Activated naive CD8-positive, alpha-beta T cell treated with anti-CD3 and anti-CD28 coated beads for 36 hours (primary cell): ENCODE data around the gene CNGA2. TPM values are rescaled to one million over a fixed set of nuclear protein-coding genes. Genes with fewer than 3 reads are reported as not detected.
A peak's percentile ranks its signal among the peaks of the same experiment; 100 is the strongest.

Source experiments
- DNase-seq: peaks from one replicate; pipeline ENCODE4 v3.0.0; 2021
- H3K27ac Mint-ChIP-seq: one replicate; pipeline ENCODE4 v1.8.0; 2022; ENCODE audit warnings: mild to moderate bottlenecking, moderate library complexity, mixed read lengths
- H3K27me3 Mint-ChIP-seq: one replicate; pipeline ENCODE4 v1.8.0; 2022; ENCODE audit warnings: mild to moderate bottlenecking, mixed read lengths
- H3K36me3 Mint-ChIP-seq: one replicate; pipeline ENCODE4 v1.8.0; 2021; ENCODE audit warnings: mild to moderate bottlenecking, mixed read lengths
- H3K4me1 Mint-ChIP-seq: one replicate; pipeline ENCODE4 v1.8.0; 2021; ENCODE audit warnings: mixed read lengths
- H3K4me3 Mint-ChIP-seq: one replicate; pipeline ENCODE4 v1.8.0; 2022; ENCODE audit warnings: mild to moderate bottlenecking, moderate library complexity, mixed read lengths
- H3K9me3 Mint-ChIP-seq: one replicate; pipeline ENCODE4 v1.8.0; 2022; ENCODE audit warnings: mixed read lengths
- total RNA-seq, 2 experiments: library from RNA; stranded (reverse); gene quantifications; one replicate each; pipeline ENCODE4 v1.2.3, GENCODE V29; 2021

The CNGA2 gene
- total RNA-seq, 2 experiments from 2014 or later: not detected

GRCh38 chrX:151702741-151703340 lies 31.7 kb upstream of the CNGA2 start:
- H3K4me1 Mint-ChIP-seq: no peaks in the 10 kb centered on the region
- H3K9me3 Mint-ChIP-seq: no peaks in the 10 kb centered on the region
- no peaks in the 10 kb centered on the region for H3K27me3 Mint-ChIP-seq
- H3K36me3 Mint-ChIP-seq: no peaks in the 10 kb centered on the region
- no peak overlapping the region for H3K4me3 Mint-ChIP-seq
- DNase-seq: no peak
- H3K27ac Mint-ChIP-seq: no peak overlapping the region

- Mint-ChIP-seq H3K4me3 (no peak overlapping the region), H3K27ac (no peak overlapping the region), H3K9me3 (no peaks in the 10 kb centered on the region), H3K27me3 (no peaks in the 10 kb centered on the region), H3K4me1 (no peaks in the 10 kb centered on the region), H3K36me3 (no peaks in the 10 kb centered on the region)
- DNase-seq: no peak
Measured at GRCh38 chrX:151703487-151703886, 31.1 kb upstream of the CNGA2 start.

- Mint-ChIP-seq H3K4me3 (no peak overlapping the region), H3K36me3 (no peaks in the 10 kb centered on the region), H3K27me3 (no peaks in the 10 kb centered on the region), H3K4me1 (no peaks in the 10 kb centered on the region), H3K9me3 (no peaks in the 10 kb centered on the region), H3K27ac (no peak overlapping the region)
- DNase-seq: no peak
Measured at GRCh38 chrX:151704041-151704663, 30.4 kb upstream of the CNGA2 start.

GRCh38 chrX:151708821-151709220 lies 25.7 kb upstream of the CNGA2 start:
- Mint-ChIP-seq H3K4me3 (no peak overlapping the region), H3K9me3 (no peaks in the 10 kb centered on the region), H3K27me3 (no peaks in the 10 kb centered on the region), H3K4me1 (no peaks in the 10 kb centered on the region), H3K27ac (no peak overlapping the region), H3K36me3 (no peaks in the 10 kb centered on the region)
- no peak for DNase-seq

GRCh38 chrX:151710457-151710856 lies 24.1 kb upstream of the CNGA2 start:
- Mint-ChIP-seq H3K36me3 (no peaks in the 10 kb centered on the region), H3K4me1 (no peaks in the 10 kb centered on the region), H3K9me3 (no peaks in the 10 kb centered on the region), H3K27me3 (no peaks in the 10 kb centered on the region), H3K27ac (no peak overlapping the region), H3K4me3 (no peak overlapping the region)
- no peak for DNase-seq

GRCh38 chrX:151711154-151711553 lies 23.4 kb upstream of the CNGA2 start:
- H3K36me3 Mint-ChIP-seq: no peaks in the 10 kb centered on the region
- DNase-seq: no peak
- H3K4me1 Mint-ChIP-seq: no peaks in the 10 kb centered on the region
- no peaks in the 10 kb centered on the region for H3K27me3 Mint-ChIP-seq
- no peaks in the 10 kb centered on the region for H3K9me3 Mint-ChIP-seq
- no peak overlapping the region for H3K27ac Mint-ChIP-seq
- H3K4me3 Mint-ChIP-seq: no peak overlapping the region

GRCh38 chrX:151711787-151712186 lies 22.8 kb upstream of the CNGA2 start:
- H3K9me3 Mint-ChIP-seq: no peaks in the 10 kb centered on the region
- no peak overlapping the region for H3K4me3 Mint-ChIP-seq
- no peaks in the 10 kb centered on the region for H3K4me1 Mint-ChIP-seq
- DNase-seq: no peak
- H3K27ac Mint-ChIP-seq: no peak overlapping the region
- no peaks in the 10 kb centered on the region for H3K27me3 Mint-ChIP-seq
- H3K36me3 Mint-ChIP-seq: no peaks in the 10 kb centered on the region

- Mint-ChIP-seq H3K4me1 (no peaks in the 10 kb centered on the region), H3K4me3 (no peak overlapping the region), H3K27me3 (no peaks in the 10 kb centered on the region), H3K36me3 (no peaks in the 10 kb centered on the region), H3K9me3 (no peaks in the 10 kb centered on the region), H3K27ac (no peak overlapping the region)
- no peak for DNase-seq
Measured at GRCh38 chrX:151712253-151712652, 22.3 kb upstream of the CNGA2 start.

GRCh38 chrX:151713849-151714248 lies 20.7 kb upstream of the CNGA2 start:
- Mint-ChIP-seq H3K27me3 (no peaks in the 10 kb centered on the region), H3K4me1 (no peaks in the 10 kb centered on the region), H3K27ac (no peak overlapping the region), H3K4me3 (no peak overlapping the region), H3K36me3 (no peaks in the 10 kb centered on the region), H3K9me3 (no peaks in the 10 kb centered on the region)
- DNase-seq: peak; percentile 3

GRCh38 chrX:151714362-151714761 lies 20.2 kb upstream of the CNGA2 start:
- DNase-seq: no peak
- no peak overlapping the region for H3K27ac Mint-ChIP-seq
- no peak overlapping the region for H3K4me3 Mint-ChIP-seq
- no peaks in the 10 kb centered on the region for H3K27me3 Mint-ChIP-seq
- H3K36me3 Mint-ChIP-seq: no peaks in the 10 kb centered on the region
- H3K9me3 Mint-ChIP-seq: no peaks in the 10 kb centered on the region
- no peaks in the 10 kb centered on the region for H3K4me1 Mint-ChIP-seq

- Mint-ChIP-seq H3K4me1 (no peaks in the 10 kb centered on the region), H3K4me3 (no peak within 1 kb of the TSS), H3K9me3 (no peaks in the 10 kb centered on the region), H3K27ac (no peak within 1 kb of the TSS), H3K27me3 (no peaks in the 10 kb centered on the region), H3K36me3 (no peaks in the 10 kb centered on the region)
- DNase-seq: no peak
Measured at GRCh38 chrX:151715752-151716151, 18.8 kb upstream of the CNGA2 start, which contains the start of gene FATE1. FATE1 (plus strand) TSS chrX:151716035; CDS start chrX:151716120, 85 bp downstream.

GRCh38 chrX:151722241-151722846 lies 12.2 kb upstream of the CNGA2 start:
- no peak overlapping the region for H3K27ac Mint-ChIP-seq
- no peaks in the 10 kb centered on the region for H3K9me3 Mint-ChIP-seq
- H3K4me1 Mint-ChIP-seq: no peaks in the 10 kb centered on the region
- no peaks in the 10 kb centered on the region for H3K36me3 Mint-ChIP-seq
- peaks cover 4% of the 10 kb centered on the region for H3K27me3 Mint-ChIP-seq
- no peak for DNase-seq
- H3K4me3 Mint-ChIP-seq: no peak overlapping the region

GRCh38 chrX:151723156-151723760 lies 11.3 kb upstream of the CNGA2 start:
- DNase-seq: no peak
- H3K27ac Mint-ChIP-seq: no peak overlapping the region
- peaks cover 4% of the 10 kb centered on the region for H3K27me3 Mint-ChIP-seq
- no peaks in the 10 kb centered on the region for H3K4me1 Mint-ChIP-seq
- no peaks in the 10 kb centered on the region for H3K36me3 Mint-ChIP-seq
- no peak overlapping the region for H3K4me3 Mint-ChIP-seq
- no peaks in the 10 kb centered on the region for H3K9me3 Mint-ChIP-seq

- DNase-seq: no peak
- Mint-ChIP-seq H3K27me3 (peaks cover 4% of the 10 kb centered on the region), H3K27ac (no peak overlapping the region), H3K9me3 (no peaks in the 10 kb centered on the region), H3K36me3 (no peaks in the 10 kb centered on the region), H3K4me1 (no peaks in the 10 kb centered on the region), H3K4me3 (no peak overlapping the region)
Measured at GRCh38 chrX:151724563-151725337, 9.8 kb upstream of the CNGA2 start.

- no peaks in the 10 kb centered on the region for H3K36me3 Mint-ChIP-seq
- no peaks in the 10 kb centered on the region for H3K9me3 Mint-ChIP-seq
- no peak overlapping the region for H3K27ac Mint-ChIP-seq
- peaks cover 4% of the 10 kb centered on the region for H3K27me3 Mint-ChIP-seq
- no peak overlapping the region for H3K4me3 Mint-ChIP-seq
- H3K4me1 Mint-ChIP-seq: no peaks in the 10 kb centered on the region
- no peak for DNase-seq
Measured at GRCh38 chrX:151725338-151725614, 9.3 kb upstream of the CNGA2 start.
